NT2/D1 (cell line): ENCODE data around the gene GSAP.

Experiments
- SUZ12 ChIP-seq: IDR thresholded peaks from 2 replicates; pipeline ENCODE4 v1.6.1; 2011; ENCODE audit not compliant: insufficient read length, insufficient read depth; ENCODE audit errors: extremely low read depth
- YY1 ChIP-seq: IDR thresholded peaks from 2 replicates; pipeline ENCODE4 v1.6.1; 2011; ENCODE audit not compliant: insufficient read length, insufficient read depth
- ZNF274 ChIP-seq: IDR thresholded peaks from 2 replicates; pipeline ENCODE4 v1.6.1; 2011; ENCODE audit warnings: mild to moderate bottlenecking, low read depth, low read length

DNA sequence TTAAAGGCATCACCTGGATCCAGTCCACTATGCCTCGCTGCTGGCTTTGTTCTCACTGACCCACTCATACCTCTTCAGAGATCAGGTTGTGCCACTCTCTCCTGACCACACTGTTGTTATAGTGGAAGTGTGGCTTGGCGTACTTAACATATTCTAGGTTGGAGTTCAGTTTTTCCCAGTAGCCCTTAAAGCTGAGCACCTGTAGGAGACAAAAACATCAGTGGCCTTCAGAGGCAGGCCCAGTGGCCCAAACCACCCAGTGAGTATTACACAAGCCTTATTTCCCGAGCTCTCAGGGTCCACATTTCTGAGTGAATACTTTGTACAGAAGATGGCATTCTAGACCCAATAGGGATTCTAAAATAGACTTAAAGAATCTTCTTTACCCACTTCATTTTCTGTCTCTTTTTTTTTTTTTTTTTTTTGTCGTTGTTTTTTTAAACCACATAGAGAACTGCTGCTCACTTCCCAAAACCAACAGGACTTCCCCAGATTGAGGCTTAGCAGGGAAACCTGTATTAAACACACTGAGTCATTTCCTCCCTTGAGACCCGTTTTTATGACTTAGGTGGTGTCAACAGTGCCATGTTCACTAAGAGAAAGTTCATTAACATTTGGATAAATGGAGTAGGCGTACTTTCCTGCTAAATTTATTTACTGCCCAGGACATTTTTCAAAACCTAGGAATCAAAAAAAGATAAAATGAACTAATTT is 85.8 kb downstream of the GSAP start:
- TF ChIP-seq YY1 (no peak), ZNF274 (no peak), SUZ12 (no peak)
